H1 (cell line): ENCODE measurements around the gene TPRX1. TPM values are rescaled to one million over a fixed set of nuclear protein-coding genes. Genes with fewer than 3 reads are reported as not detected.
A peak's percentile ranks its signal among the peaks of the same experiment; 100 is the strongest.

Experiments used
- CTCF ChIA-PET: fragments of 300-600 bp; sonication (Branson Sonifier 250); formaldehyde crosslinking; loops from one replicate; lab custom pipeline; 2021; ENCODE audit not compliant: partially characterized antibody; lab: Charles Lee
- POLR2A ChIA-PET: fragments of 300-600 bp; sonication (Branson Sonifier 250); formaldehyde crosslinking; loops from one replicate; lab custom pipeline; 2021; ENCODE audit warnings: inconsistent platforms; ENCODE audit not compliant: partially characterized antibody; lab: Charles Lee
- DNase-seq, 2 experiments: peaks; one replicate each; pipeline versions ENCODE4 v3.0.0 to v3.0.0-alpha.2; 2010 to 2022; ENCODE audit warnings: low spot score in 2 of 2, low read depth in 1 of 2, mixed read lengths in 1 of 2
- FAIRE-seq: peaks from 2 replicates; lab custom pipeline; 2011; peaks lifted over from hg19 to GRCh38; lab: Jason Lieb, UNC
- H2AFZ ChIP-seq: 2 replicates; pipeline ENCODE4 v1.8.1; 2012; ENCODE audit warnings: low read length, inconsistent platforms
- H2AK5ac ChIP-seq: 2 replicates; pipeline ENCODE4 v1.6.1; 2013; ENCODE audit warnings: low read depth, low read length
- H2BK120ac ChIP-seq: replicated peaks from 2 replicates; pipeline ENCODE3; 2013; ENCODE audit warnings: low read depth, low read length, inconsistent platforms
- H2BK12ac ChIP-seq: 2 replicates; pipeline ENCODE4 v1.6.1; 2013; ENCODE audit warnings: low read depth, low read length
- H2BK15ac ChIP-seq: 2 replicates; pipeline ENCODE4 v1.6.1; 2013; ENCODE audit warnings: low read length
- H2BK20ac ChIP-seq: 2 replicates; pipeline ENCODE4 v1.6.1; 2013; ENCODE audit warnings: low read length
- H2BK5ac ChIP-seq: 2 replicates; pipeline ENCODE4 v1.6.1; 2013; ENCODE audit warnings: low read depth, low read length
- H3K14ac ChIP-seq: 2 replicates; pipeline ENCODE4 v1.6.1; 2013; ENCODE audit warnings: inconsistent platforms; ENCODE audit not compliant: insufficient read length
- H3K18ac ChIP-seq: 2 replicates; pipeline ENCODE4 v1.6.1; 2013; ENCODE audit warnings: low read length; ENCODE audit errors: extremely low read depth
- H3K23ac ChIP-seq: 2 replicates; pipeline ENCODE4 v1.6.1; 2013; ENCODE audit warnings: inconsistent platforms; ENCODE audit not compliant: insufficient read length
- H3K23me2 ChIP-seq: 2 replicates; pipeline ENCODE4 v1.6.1; 2013; ENCODE audit warnings: low read depth, low read length
- H3K27ac ChIP-seq: 2 replicates; pipeline ENCODE4 v1.6.1; 2011; ENCODE audit warnings: low read depth, low read length, inconsistent platforms
- H3K27me3 ChIP-seq, 4 experiments: replicated peaks in 1 of 4; 1 replicate in 1 of 4; 2 replicates in 3 of 4; pipeline versions ENCODE4 v1.6.1 to v1.8.1; 2011 to 2013; ENCODE audit warnings: low read length in 3 of 4, mild to moderate bottlenecking in 3 of 4, inconsistent platforms in 2 of 4, mixed read lengths in 2 of 4, moderate library complexity in 1 of 4; ENCODE audit not compliant: control insufficient read depth in 3 of 4, insufficient read depth in 3 of 4; ENCODE audit errors: extremely low read depth in 1 of 4
- H3K36me3 ChIP-seq, 4 experiments: 2 replicates each; pipeline versions ENCODE4 v1.6.1 to v1.8.1; 2011 to 2013; ENCODE audit warnings: mild to moderate bottlenecking in 4 of 4, low read length in 3 of 4, moderate library complexity in 2 of 4, control low read depth in 1 of 4, inconsistent platforms in 1 of 4; ENCODE audit not compliant: insufficient read depth in 4 of 4, control insufficient read depth in 2 of 4
- H3K4ac ChIP-seq: replicated peaks from 2 replicates; pipeline ENCODE3; 2013; ENCODE audit warnings: low read length, low read depth, mixed read lengths, inconsistent platforms; ENCODE audit not compliant: insufficient read length
- H3K4me1 ChIP-seq, 4 experiments: replicated peaks in 1 of 4; 1 replicate in 1 of 4; 2 replicates in 3 of 4; pipeline versions ENCODE4 v1.6.1 to v1.8.1; 2011 to 2013; ENCODE audit warnings: low read length in 3 of 4, inconsistent platforms in 2 of 4, mixed read lengths in 1 of 4; ENCODE audit not compliant: insufficient read depth in 4 of 4, control insufficient read depth in 3 of 4
- H3K4me2 ChIP-seq, 2 experiments: 2 replicates each; pipeline versions ENCODE4 v1.6.1 to v1.8.1; 2011 to 2013; ENCODE audit warnings: low read depth in 2 of 2, low read length in 2 of 2, control low read depth in 1 of 2, inconsistent platforms in 1 of 2, mild to moderate bottlenecking in 1 of 2; ENCODE audit not compliant: insufficient read depth in 1 of 2
- H3K4me3 ChIP-seq, 4 experiments: fragments of 200-600, 300-600 bp in 1 of 4; sonication (generic), shearing (Covaris generic), sonication (Bioruptor Twin) in 1 of 4; 2 replicates each; pipeline versions ENCODE4 v1.5.1 to v1.8.1; 2011 to 2016; ENCODE audit warnings: low read length in 4 of 4, low read depth in 3 of 4, control low read depth in 2 of 4, inconsistent platforms in 2 of 4, mild to moderate bottlenecking in 2 of 4, mixed read lengths in 1 of 4, moderate library complexity in 1 of 4; ENCODE audit not compliant: insufficient read depth in 2 of 4; ENCODE audit errors: extremely low read depth in 1 of 4
- H3K56ac ChIP-seq: replicated peaks from 2 replicates; pipeline ENCODE3; 2013; ENCODE audit warnings: low read depth, mild to moderate bottlenecking, mixed read lengths, low read length, inconsistent platforms; ENCODE audit not compliant: insufficient read length
- H3K79me1 ChIP-seq: 2 replicates; pipeline ENCODE4 v1.6.1; 2013; ENCODE audit warnings: low read depth, low read length, control low read depth
- H3K79me2 ChIP-seq, 2 experiments: 2 replicates each; pipeline versions ENCODE4 v1.6.1 to v1.8.1; 2012 to 2013; ENCODE audit warnings: low read length in 2 of 2, mild to moderate bottlenecking in 2 of 2, inconsistent platforms in 1 of 2; ENCODE audit not compliant: insufficient read depth in 2 of 2, control insufficient read depth in 1 of 2
- H3K9ac ChIP-seq, 4 experiments: replicated peaks in 1 of 4; 1 replicate in 1 of 4; 2 replicates in 3 of 4; pipeline versions ENCODE4 v1.6.1 to v1.8.1; 2011 to 2013; ENCODE audit warnings: low read depth in 3 of 4, low read length in 3 of 4, control low read depth in 2 of 4, mild to moderate bottlenecking in 2 of 4, moderate library complexity in 2 of 4, inconsistent platforms in 1 of 4; ENCODE audit errors: extremely low read depth in 1 of 4
- H3K9me3 ChIP-seq, 2 experiments: 2 replicates each; pipeline versions ENCODE4 v1.6.1 to v1.8.1; 2012 to 2013; ENCODE audit warnings: mild to moderate bottlenecking in 2 of 2, moderate library complexity in 2 of 2, control low read depth in 1 of 2, inconsistent platforms in 1 of 2, low read depth in 1 of 2, low read length in 1 of 2, mixed read lengths in 1 of 2; ENCODE audit not compliant: insufficient read depth in 2 of 2
- H4K20me1 ChIP-seq, 2 experiments: replicated peaks in 1 of 2; 2 replicates each; pipeline versions ENCODE3 to v1.8.1; 2011 to 2013; ENCODE audit warnings: inconsistent platforms in 2 of 2, low read length in 2 of 2, mild to moderate bottlenecking in 1 of 2; ENCODE audit not compliant: insufficient read depth in 2 of 2, control insufficient read depth in 1 of 2
- H4K5ac ChIP-seq: 2 replicates; pipeline ENCODE4 v1.6.1; 2013; ENCODE audit warnings: low read length, low read depth, mixed read lengths, inconsistent platforms; ENCODE audit not compliant: insufficient read length
- H4K8ac ChIP-seq: 2 replicates; pipeline ENCODE4 v1.8.0; 2013; ENCODE audit warnings: mild to moderate bottlenecking, moderate library complexity, low read length, inconsistent platforms; ENCODE audit not compliant: insufficient read depth; ENCODE audit errors: extremely low read depth
- H4K91ac ChIP-seq: replicated peaks from 2 replicates; pipeline ENCODE3; 2013; ENCODE audit warnings: low read length, mixed read lengths, inconsistent platforms; ENCODE audit not compliant: insufficient read length
- CHD1 ChIP-seq: IDR thresholded peaks from 2 replicates; pipeline ENCODE4 v1.6.1; 2012; ENCODE audit warnings: low read depth, low read length, improper control_type of control experiment
- GTF2F1 ChIP-seq: IDR thresholded peaks from 2 replicates; pipeline ENCODE4 v1.6.1; 2012; ENCODE audit warnings: low read depth, low read length, improper control_type of control experiment, borderline replicate concordance
- HDAC2 ChIP-seq, 2 experiments: fragments of 300-600 bp in 1 of 2; sonication (generic) in 1 of 2; IDR thresholded peaks; 2 replicates each; pipeline ENCODE4 v1.6.1; 2011 to 2012; ENCODE audit warnings: low read depth in 2 of 2, low read length in 2 of 2, mild to moderate bottlenecking in 2 of 2, moderate library complexity in 2 of 2, borderline replicate concordance in 1 of 2, inconsistent platforms in 1 of 2
- KDM1A ChIP-seq: fragments of 200-600, 300-600 bp; sonication (generic); IDR thresholded peaks from 2 replicates; pipeline ENCODE4 v1.7.1; 2016; ENCODE audit warnings: mild to moderate bottlenecking, low read length, borderline replicate concordance
- WGBS, 2 experiments: shearing (Covaris generic) in 1 of 2; methylation state at CpG; one replicate each; pipeline versions ENCODE4 v1.1.6 to v1.1.7; 2013 to 2015; ENCODE audit warnings: low lambda C conversion rate in 2 of 2, mixed read lengths in 2 of 2, inconsistent platforms in 1 of 2, low coverage in 1 of 2, missing lambda C conversion rate in 1 of 2; ENCODE audit not compliant: insufficient replicate concordance in 2 of 2, insufficient coverage in 1 of 2, insufficient read length in 1 of 2; ENCODE audit errors: extremely low coverage in 1 of 2, missing lambda C conversion rate in 1 of 2; 5-methylcytosine and 5-hydroxymethylcytosine counted together
- polyA plus RNA-seq, 7 experiments: library from polyadenylated mRNA; depleted of rRNA in 3 of 7; stranded (reverse) in 5 of 7; unstranded in 2 of 7; fragments of >200 nt in 5 of 7; fragments of 200-250 nt in 2 of 7; gene quantifications; 1 replicate in 5 of 7; 2 replicates in 1 of 7; 4 replicates in 1 of 7; pipeline versions ENCODE4 v1.2.1 to v1.2.3, GENCODE V29; 2011 to 2013; ENCODE audit warnings: missing spikeins in 2 of 7, mixed read lengths in 2 of 7
- total RNA-seq: library from RNA; stranded (reverse); fragmentation: NEBNext Ultra II Directional; extraction: Animal tissue kit (Norgen Biotek cat#: 25700); gene quantifications from 2 replicates; pipeline ENCODE4 v1.2.1, GENCODE V29; 2021

TPRX1 gene
- total and polyA plus RNA-seq, 2 of the 8 experiments (the other 6 are each of a cell fraction or from before 2014, with no cell fraction given): 0.03 TPM; not detected in 1

DNA sequence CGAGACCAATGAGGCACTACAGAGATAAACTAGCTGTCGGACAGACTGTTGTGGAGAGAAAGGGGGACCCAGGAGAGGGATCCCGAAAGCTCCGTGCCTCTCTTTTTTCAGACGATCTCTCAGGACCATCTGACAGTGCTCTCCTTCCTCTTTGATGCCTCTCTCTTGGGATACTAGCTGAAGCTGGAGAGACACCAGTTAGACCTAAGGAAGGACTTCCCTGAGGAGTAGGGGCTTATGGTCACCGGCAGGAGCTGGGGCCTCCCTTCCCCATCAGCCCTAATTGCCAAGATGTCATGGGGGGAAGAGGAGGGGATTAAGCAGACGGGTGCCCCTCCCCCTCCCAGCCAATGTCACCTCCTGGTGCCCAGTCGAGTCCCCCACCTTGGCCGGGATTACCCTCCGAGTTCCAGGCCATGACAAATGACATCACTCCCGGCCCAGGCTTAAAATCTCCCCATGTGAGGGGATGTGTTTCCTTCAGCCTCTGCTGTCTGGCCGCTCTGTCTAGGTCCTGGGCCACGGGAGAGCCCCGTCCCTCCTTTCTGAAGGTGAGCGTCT is 17.2 kb upstream of the TPRX1 start, which contains the start of gene CRX:
CRX (plus strand) TSS at position 478 of the 561 bp plus-strand sequence. CDS start 12,507 bp downstream, outside the sequence.
- Histone ChIP-seq H3K36me3 (no peaks in the 10 kb centered on the region), H3K23ac (no peak within 1 kb of the TSS), H3K4ac (no peak within 1 kb of the TSS), H3K9ac (no peak within 1 kb of the TSS; a peak in 1 of 7 replicates), H2BK5ac (no peak within 1 kb of the TSS), H3K79me1 (no peaks in the 10 kb centered on the region), H3K23me2 (peaks cover 4% of the 10 kb centered on the region; the same call in 1 of the 2 replicates), H4K5ac (no peak within 1 kb of the TSS), H3K27me3 (no peaks in the 10 kb centered on the region), H4K20me1 (no peaks in the 10 kb centered on the region), H4K91ac (no peak within 1 kb of the TSS), H2BK20ac (0 out of 2 replicates have a peak within 1 kb of the TSS, but pooled peaks have one; percentile 34), H2AFZ (no peak within 1 kb of the TSS), H3K14ac (no peak within 1 kb of the TSS), H3K4me2 (no peak within 1 kb of the TSS), H3K9me3 (no peaks in the 10 kb centered on the region), H2BK120ac (no peak within 1 kb of the TSS), H3K56ac (no peak within 1 kb of the TSS), H3K4me3 (no peak within 1 kb of the TSS), H3K4me1 (peaks cover 0 to 19% (median 11%) of the 10 kb centered on the region in 4 experiments; a peak in 6 of 7 replicates), H2BK15ac (0 out of 2 replicates have a peak within 1 kb of the TSS, but pooled peaks have one; percentile 99), H3K79me2 (no peaks in the 10 kb centered on the region; a peak in 1 of 4 replicates), H4K8ac (peak within 1 kb of the TSS; percentile 59; the same call in 1 of the 2 replicates), H2AK5ac (0 out of 2 replicates have a peak within 1 kb of the TSS, but pooled peaks have one; percentile 53), H3K27ac (no peak within 1 kb of the TSS), H2BK12ac (0 out of 2 replicates have a peak within 1 kb of the TSS, but pooled peaks have one; percentile 50), H3K18ac (peak within 1 kb of the TSS; percentile 60; the same call in 1 of the 2 replicates)
- DNase-seq (no peak), FAIRE-seq (no peak)
- POLR2A ChIA-PET: interaction anchor here (0.7 kb wide), 1 partner anchor 43 kb away, joined by 3 read pairs; no protein-coding TSS in a partner anchor
- CTCF ChIA-PET: interaction anchor here (0.8 to 2.0 kb wide), 3 partner anchors 28 to 47 kb away, joined by 3 to 5 read pairs (median 4); no protein-coding TSS in a partner anchor
- 81% methylated on average over 14 of the region's 15 CpGs; no CpG with 5 or more reads in 1 of the 2 experiments for WGBS, 2 experiments
- TF ChIP-seq CHD1 (no peak), HDAC2 (IDR thresholded peaks at IDR 0.05; ENCODE audit: borderline replicate concordance in 1 of 2, low read depth in 2 of 2, low read length in 2 of 2) (peak in 1 of 2 experiments; percentile 42; a peak in 1 of 4 replicates), KDM1A (peak; percentile 95), GTF2F1 (no peak)
